HEK293 (cell line): ENCODE data around the gene CS.

Experiments
- CTCF ChIP-seq: fragments of 450-650 bp; formaldehyde crosslinking; IDR thresholded peaks from 2 replicates; pipeline ENCODE4 v1.5.1; 2016; ENCODE audit warnings: missing biosample characterization, missing genetic modification characterization
- GFI1B ChIP-seq: fragments of 450-650 bp; formaldehyde crosslinking; IDR thresholded peaks from 2 replicates; pipeline ENCODE4 v1.5.1; 2016; ENCODE audit warnings: missing biosample characterization, missing genetic modification characterization
- GLIS1 ChIP-seq: fragments of 450-650 bp; formaldehyde crosslinking; IDR thresholded peaks from 2 replicates; pipeline ENCODE4 v1.5.1; 2016; ENCODE audit warnings: missing biosample characterization, missing genetic modification characterization
- HIC1 ChIP-seq: fragments of 450-650 bp; formaldehyde crosslinking; IDR thresholded peaks from 2 replicates; pipeline ENCODE4 v1.5.1; 2016; ENCODE audit warnings: missing biosample characterization, missing genetic modification characterization
- IKZF3 ChIP-seq: fragments of 450-650 bp; IDR thresholded peaks from 2 replicates; pipeline ENCODE4 v1.5.0; 2018; ENCODE audit warnings: missing biosample characterization, mild to moderate bottlenecking, missing genetic modification characterization, moderate library complexity
- MEIS1 ChIP-seq: sonication (generic); formaldehyde crosslinking; IDR thresholded peaks from 2 replicates; pipeline ENCODE4 v1.8.1; 2022; ENCODE audit warnings: missing genetic modification reagents, mild to moderate bottlenecking, borderline replicate concordance
- OSR2 ChIP-seq: fragments of 450-650 bp; formaldehyde crosslinking; IDR thresholded peaks from 2 replicates; pipeline ENCODE4 v1.5.1; 2016; ENCODE audit warnings: missing biosample characterization, missing genetic modification characterization
- SETDB1 ChIP-seq: IDR thresholded peaks from one replicate; pipeline ENCODE4 v1.6.1; 2017; ENCODE audit warnings: mild to moderate bottlenecking, low read length, moderate library complexity, mixed read lengths; ENCODE audit not compliant: insufficient read length
- YY2 ChIP-seq: fragments of 450-650 bp; formaldehyde crosslinking; IDR thresholded peaks from 2 replicates; pipeline ENCODE4 v1.5.1; 2016; ENCODE audit warnings: missing biosample characterization, missing genetic modification characterization
- ZBTB10 ChIP-seq: fragments of 450-650 bp; formaldehyde crosslinking; IDR thresholded peaks from 2 replicates; pipeline ENCODE4 v1.5.1; 2016; ENCODE audit warnings: missing biosample characterization, missing genetic modification characterization
- ZNF112 ChIP-seq: fragments of 450-650 bp; formaldehyde crosslinking; IDR thresholded peaks from 2 replicates; pipeline ENCODE4 v1.5.0; 2017; ENCODE audit warnings: missing biosample characterization, missing genetic modification characterization
- ZNF184 ChIP-seq: fragments of 450-650 bp; IDR thresholded peaks from 2 replicates; pipeline ENCODE4 v1.5.1; 2018; ENCODE audit warnings: missing biosample characterization, mild to moderate bottlenecking, missing genetic modification characterization
- ZNF248 ChIP-seq: fragments of 450-650 bp; formaldehyde crosslinking; IDR thresholded peaks from 2 replicates; pipeline ENCODE4 v1.5.1; 2017; ENCODE audit warnings: missing biosample characterization, missing genetic modification characterization
- ZNF324 ChIP-seq: fragments of 450-650 bp; formaldehyde crosslinking; IDR thresholded peaks from 2 replicates; pipeline ENCODE4 v1.5.1; 2016; ENCODE audit warnings: missing biosample characterization, missing genetic modification characterization
- ZNF350 ChIP-seq: fragments of 450-650 bp; formaldehyde crosslinking; IDR thresholded peaks from 2 replicates; pipeline ENCODE4 v1.5.0; 2017; ENCODE audit warnings: missing biosample characterization, mild to moderate bottlenecking, missing genetic modification characterization
- ZNF366 ChIP-seq: fragments of 450-650 bp; formaldehyde crosslinking; conservative IDR thresholded peaks from 2 replicates; pipeline ENCODE4 v1.5.1; 2016; ENCODE audit warnings: missing biosample characterization, missing genetic modification characterization
- ZNF518A ChIP-seq: fragments of 450-650 bp; formaldehyde crosslinking; conservative IDR thresholded peaks from 2 replicates; pipeline ENCODE4 v1.5.1; 2016; ENCODE audit warnings: low read depth, missing biosample characterization, missing genetic modification characterization
- ZNF548 ChIP-seq: fragments of 450-650 bp; formaldehyde crosslinking; IDR thresholded peaks from 2 replicates; pipeline ENCODE4 v1.5.1; 2016; ENCODE audit warnings: missing biosample characterization, missing genetic modification characterization
- ZNF571 ChIP-seq: fragments of 450-650 bp; formaldehyde crosslinking; IDR thresholded peaks from 2 replicates; pipeline ENCODE4 v1.5.0; 2017; ENCODE audit warnings: missing biosample characterization, missing genetic modification characterization
- ZNF585B ChIP-seq: fragments of 450-650 bp; formaldehyde crosslinking; IDR thresholded peaks from 2 replicates; pipeline ENCODE4 v1.5.1; 2016; ENCODE audit warnings: missing biosample characterization, missing genetic modification characterization
- ZNF639 ChIP-seq: fragments of 450-650 bp; formaldehyde crosslinking; IDR thresholded peaks from 2 replicates; pipeline ENCODE4 v1.5.1; 2016; ENCODE audit warnings: missing biosample characterization, missing genetic modification characterization
- ZNF645 ChIP-seq: fragments of 450-650 bp; formaldehyde crosslinking; IDR thresholded peaks from 2 replicates; pipeline ENCODE4; 2016; ENCODE audit warnings: missing biosample characterization, missing genetic modification characterization
- ZNF747 ChIP-seq: fragments of 450-650 bp; formaldehyde crosslinking; IDR thresholded peaks from 2 replicates; pipeline ENCODE4 v1.5.1; 2016; ENCODE audit warnings: missing biosample characterization, missing genetic modification characterization
- ZNF76 ChIP-seq: fragments of 450-650 bp; formaldehyde crosslinking; IDR thresholded peaks from 2 replicates; pipeline ENCODE4; 2016; ENCODE audit warnings: low read depth, missing biosample characterization, missing genetic modification characterization, borderline replicate concordance
- ZNF776 ChIP-seq: fragments of 450-650 bp; formaldehyde crosslinking; IDR thresholded peaks from 2 replicates; pipeline ENCODE4 v1.5.0; 2017; ENCODE audit warnings: missing biosample characterization, missing genetic modification characterization, borderline replicate concordance
- ZNF792 ChIP-seq: fragments of 450-650 bp; formaldehyde crosslinking; IDR thresholded peaks from 2 replicates; pipeline ENCODE4 v1.5.1; 2016; ENCODE audit warnings: missing biosample characterization, missing genetic modification characterization

Gene CS

GRCh38 chr12:56258068-56258819 is 41.9 kb downstream of the CS start, which contains the start of gene ANKRD52 (continued):
- no peak for TF ChIP-seq CTCF (tag by site-specific recombination)
- peak; percentile 59 for TF ChIP-seq IKZF3 (tag by site-specific recombination)
- TF ChIP-seq ZNF776 (tag by site-specific recombination), result no peak
- peak; percentile 54; the same call in 1 of the 2 replicates for TF ChIP-seq OSR2
- TF ChIP-seq ZBTB10 (tag by site-specific recombination), result peak; percentile 64
- no peak for TF ChIP-seq ZNF350 (tag by site-specific recombination)
- TF ChIP-seq ZNF518A (tag by site-specific recombination), result no peak
- no peak for TF ChIP-seq SETDB1
- TF ChIP-seq ZNF112 (tag by site-specific recombination), result no peak
- TF ChIP-seq ZNF184, result no peak; the same call in 1 of the 2 replicates
- TF ChIP-seq ZNF571 (tag by site-specific recombination), result no peak
- peak; percentile 92 for TF ChIP-seq ZNF76 (tag by site-specific recombination)
- TF ChIP-seq ZNF645, result no peak
- no peak for TF ChIP-seq MEIS1
- TF ChIP-seq ZNF324 (tag by site-specific recombination), result no peak
- TF ChIP-seq GFI1B (tag by site-specific recombination), result no peak
- TF ChIP-seq ZNF639 (tag by site-specific recombination), result no peak
- TF ChIP-seq ZNF366 (tag by site-specific recombination), result no peak
- no peak for TF ChIP-seq ZNF585B
- TF ChIP-seq ZNF548 (tag by site-specific recombination), result no peak
- TF ChIP-seq GLIS1, result peak; percentile 62
- TF ChIP-seq ZNF792, result no peak
- TF ChIP-seq HIC1, result no peak
- no peak for TF ChIP-seq ZNF248
- peak; percentile 52; the same call in 1 of the 2 replicates for TF ChIP-seq YY2 (tag by site-specific recombination)
- TF ChIP-seq ZNF747, result no peak
